GM12878 (cell line): ENCODE results near the gene DSG1. TPM values are rescaled to one million over a fixed set of nuclear protein-coding genes. Genes with fewer than 3 reads are reported as not detected.

ENCODE experiments used
- ATAC-seq: fragments of 200-7000 bp; cut with Tn5 transposase; 3 replicates; pipeline ENCODE4 v1.9.1; 2020; ENCODE audit warnings: mild to moderate bottlenecking, moderate library complexity
- BruUV-seq: library from RNA; stranded (reverse); fragments of 400-500 nt; replicated peaks from 2 replicates; lab custom pipeline; 2021; lab: Mats Ljungman, UMichigan
- CTCF ChIA-PET: fragments of 300-600 bp; sonication (Branson Sonifier 250); formaldehyde crosslinking; extraction: SDS; loops from one replicate; lab custom pipeline; 2021; ENCODE audit warnings: inconsistent platforms; lab: Yijun Ruan, JAX
- POLR2A ChIA-PET: fragments of 350-600 bp; formaldehyde crosslinking; extraction: SDS; loops from one replicate; lab custom pipeline; 2021; ENCODE audit warnings: inconsistent platforms; lab: Charles Lee
- RAD21 ChIA-PET: fragments of 300-600 bp; sonication (Branson Sonifier 250); formaldehyde crosslinking; loops from one replicate; lab custom pipeline; 2023; ENCODE audit warnings: antibody characterized with exemption; ENCODE audit not compliant: unreplicated experiment; lab: Charles Lee
- SMC1A ChIA-PET: fragments of 300-600 bp; sonication (Branson Sonifier 250); formaldehyde crosslinking; loops from one replicate; lab custom pipeline; 2023; ENCODE audit not compliant: unreplicated experiment, uncharacterized antibody; lab: Charles Lee
- DNase-seq: peaks from one replicate; pipeline ENCODE4 v3.0.0-alpha.2; 2011; ENCODE audit warnings: low read depth, low spot score
- FAIRE-seq: peaks from 3 replicates; lab custom pipeline; 2011; peaks lifted over from hg19 to GRCh38; lab: Jason Lieb, UNC
- H2AFZ ChIP-seq: 2 replicates; pipeline ENCODE4 v1.6.0; 2011; ENCODE audit warnings: low read depth, low read length, control low read depth; ENCODE audit not compliant: control insufficient read depth
- H3K27ac ChIP-seq: 2 replicates; pipeline ENCODE4 v1.5.1; 2011; ENCODE audit warnings: control low read depth; ENCODE audit not compliant: control insufficient read depth, insufficient read depth
- H3K27me3 ChIP-seq, 2 experiments: replicated peaks in 1 of 2; 2 replicates each; pipeline versions ENCODE4 v1.6.0 to v1.6.1; 2011; ENCODE audit warnings: low read length in 1 of 2; ENCODE audit not compliant: control insufficient read depth in 2 of 2, insufficient read depth in 2 of 2
- H3K36me3 ChIP-seq, 2 experiments: 2 replicates each; pipeline ENCODE4 v1.5.1; 2011; ENCODE audit warnings: low read length in 1 of 2; ENCODE audit not compliant: control insufficient read depth in 2 of 2, insufficient read depth in 2 of 2
- H3K4me1 ChIP-seq: 2 replicates; pipeline ENCODE4 v1.6.1; 2011; ENCODE audit warnings: mild to moderate bottlenecking, low read length, moderate library complexity, mixed read lengths; ENCODE audit not compliant: control insufficient read depth, insufficient read depth
- H3K4me2 ChIP-seq: 2 replicates; pipeline ENCODE4 v1.6.0; 2011; ENCODE audit warnings: control low read depth; ENCODE audit not compliant: control insufficient read depth, insufficient read depth
- H3K4me3 ChIP-seq: fragments of 200-600 bp; sonication (generic); 2 replicates; pipeline ENCODE4 v1.5.1; 2016
- H3K79me2 ChIP-seq: 2 replicates; pipeline ENCODE4 v1.6.0; 2011; ENCODE audit warnings: low read length; ENCODE audit not compliant: control insufficient read depth, insufficient read depth
- H3K9ac ChIP-seq: 2 replicates; pipeline ENCODE4 v1.8.0; 2011; ENCODE audit warnings: low read length, control low read depth, mixed read lengths; ENCODE audit not compliant: control insufficient read depth, insufficient read depth
- H3K9me3 ChIP-seq: replicated peaks from 3 replicates; pipeline ENCODE4 v1.5.1; 2011; ENCODE audit warnings: mild to moderate bottlenecking, low read length; ENCODE audit not compliant: control insufficient read depth, insufficient read depth
- H4K20me1 ChIP-seq: 2 replicates; pipeline ENCODE4 v1.6.0; 2011; ENCODE audit not compliant: control insufficient read depth, insufficient read depth
- ASH2L ChIP-seq: fragments of 300-600, 200-600 bp; sonication (generic); IDR thresholded peaks from 2 replicates; pipeline ENCODE4 v1.6.1; 2017; ENCODE audit warnings: low read depth, mild to moderate bottlenecking, borderline replicate concordance
- CBX5 ChIP-seq: sonication (generic); IDR thresholded peaks from 2 replicates; pipeline ENCODE4 v1.6.1; 2016; ENCODE audit warnings: low read depth, moderate library complexity, mild to moderate bottlenecking, inconsistent platforms
- CUX1 ChIP-seq: IDR thresholded peaks from 2 replicates; pipeline ENCODE4 v1.6.1; 2012; ENCODE audit warnings: improper control_type of control experiment, low read depth, low read length; ENCODE audit not compliant: insufficient replicate concordance
- MTA3 ChIP-seq: IDR thresholded peaks from 2 replicates; pipeline ENCODE4 v1.6.1; 2012; ENCODE audit warnings: low read length, inconsistent platforms, borderline replicate concordance
- MXI1 ChIP-seq: fragments of 150-350 bp; IDR thresholded peaks from 2 replicates; pipeline ENCODE4 v1.6.1; 2011; ENCODE audit warnings: low read depth, mild to moderate bottlenecking, inconsistent platforms, low read length, improper control_type of control experiment
- NKRF ChIP-seq: fragments of 450-650 bp; conservative IDR thresholded peaks from 2 replicates; pipeline ENCODE4 v1.6.1; 2017; ENCODE audit warnings: mild to moderate bottlenecking, moderate library complexity
- NR2F1 ChIP-seq: fragments of 450-650 bp; conservative IDR thresholded peaks from 2 replicates; pipeline ENCODE4 v1.6.1; 2017; ENCODE audit warnings: mild to moderate bottlenecking
- PBX3 ChIP-seq: IDR thresholded peaks from 2 replicates; pipeline ENCODE4 v1.6.1; 2011; ENCODE audit warnings: mild to moderate bottlenecking, low read depth, low read length, moderate library complexity; ENCODE audit not compliant: insufficient replicate concordance
- SREBF1 ChIP-seq: IDR thresholded peaks from 2 replicates; pipeline ENCODE4 v1.6.1; 2012; ENCODE audit warnings: mild to moderate bottlenecking, low read length
- USF1 ChIP-seq: IDR thresholded peaks from 2 replicates; pipeline ENCODE4 v1.6.1; 2011; ENCODE audit warnings: borderline replicate concordance, low read depth, mild to moderate bottlenecking, moderate library complexity, mixed read lengths, low read length; ENCODE audit not compliant: insufficient read depth; ENCODE audit errors: extremely low read length
- ZBED1 ChIP-seq: IDR thresholded peaks from 2 replicates; pipeline ENCODE4 v1.6.1; 2016; ENCODE audit warnings: borderline replicate concordance
- WGBS: methylation state at CpG from one replicate; pipeline ENCODE4 v1.1.6; 2016; ENCODE audit warnings: low lambda C conversion rate; ENCODE audit not compliant: insufficient replicate concordance, insufficient coverage; ENCODE audit errors: missing lambda C conversion rate; 5-methylcytosine and 5-hydroxymethylcytosine counted together
- in situ Hi-C: fragments of 300-500 bp; cut with MboI; formaldehyde crosslinking; loops from 9 replicates; pipeline ENCODE4 v1.14.3; 2018; ENCODE audit warnings: mixed read lengths
- intact Hi-C: fragments of 100-400 bp; cut with micrococcal nuclease; formaldehyde crosslinking; loops from one replicate; pipeline ENCODE4 v1.14.2; 2022; ENCODE audit not compliant: unreplicated experiment
- polyA plus RNA-seq, 11 experiments: library from polyadenylated mRNA; depleted of rRNA in 4 of 11; unstranded in 6 of 11; stranded (reverse) in 5 of 11; fragments of >200 nt; fragmentation: Nextera tagmentation in 4 of 11; fragmentation: Illumina TruSeq in 1 of 11; extraction: Ambion mirVana in 4 of 11; extraction: Trizol in 1 of 11; gene quantifications; 1 replicate in 1 of 11; 2 replicates in 10 of 11; pipeline versions ENCODE4 v1.2.1 to v1.2.3, GENCODE V29; 2011 to 2016; ENCODE audit warnings: inconsistent platforms in 2 of 11, missing spikeins in 2 of 11, low read depth in 1 of 11
- total RNA-seq, 4 experiments: library from RNA; depleted of rRNA in 3 of 4; stranded (reverse); fragments of >200 nt in 3 of 4; fragmentation: Illumina TruSeq in 1 of 4; extraction: Trizol in 1 of 4; gene quantifications; 2 replicates each; pipeline versions ENCODE4 v1.2.1 to v1.2.3, GENCODE V29; 2013 to 2021

The DSG1 gene
- total and polyA plus RNA-seq, 10 of the 15 experiments (the other 5 are each of a cell fraction or from before 2014, with no cell fraction given): 0.10 to 5.0 (median 2.6) TPM

- RAD21 ChIA-PET: no interaction called here
- no peak overlapping the region for H3K4me3 ChIP-seq
- no peak overlapping the region for H3K9ac ChIP-seq
- no peaks in the 10 kb centered on the region for H3K36me3 ChIP-seq
- no peaks in the 10 kb centered on the region for H3K79me2 ChIP-seq
- H3K27me3 ChIP-seq: no peaks in the 10 kb centered on the region
- intact Hi-C loops (no loop called here), in situ Hi-C loops (no loop called here)
- DNase-seq: no peak
- H3K27ac ChIP-seq: no peak overlapping the region
- H3K4me1 ChIP-seq: no peaks in the 10 kb centered on the region
- no peak overlapping the region for H3K4me2 ChIP-seq
- no peaks in the 10 kb centered on the region for H4K20me1 ChIP-seq
- no peak for ATAC-seq
- WGBS: 6% methylated on average over 7 of the region's 7 CpGs
- SMC1A ChIA-PET: interaction anchor here (0.6 kb wide), 1 partner anchor 191 kb away, joined by 3 read pairs; no protein-coding TSS in a partner anchor
- POLR2A ChIA-PET: no interaction called here
- 0 out of 2 replicates have a peak overlapping the region, but pooled peaks have one; percentile 17 for H2AFZ ChIP-seq
- H3K9me3 ChIP-seq: no peaks in the 10 kb centered on the region
- no peak for FAIRE-seq
- CTCF ChIA-PET: no interaction called here
- no TSS peak for BruUV-seq
- TF ChIP-seq PBX3 (no peak), MXI1 (no peak), ASH2L (no peak), NKRF (no peak), SREBF1 (no peak), CUX1 (no peak), NR2F1 (no peak), USF1 (no peak), ZBED1 (no peak), MTA3 (no peak), CBX5 (no peak)
These were observed 12.0 kb downstream of the DSG1 start for GRCh38 chr18:31329787-31330438.
